ENCODE measurements around the gene STH.

DNA sequence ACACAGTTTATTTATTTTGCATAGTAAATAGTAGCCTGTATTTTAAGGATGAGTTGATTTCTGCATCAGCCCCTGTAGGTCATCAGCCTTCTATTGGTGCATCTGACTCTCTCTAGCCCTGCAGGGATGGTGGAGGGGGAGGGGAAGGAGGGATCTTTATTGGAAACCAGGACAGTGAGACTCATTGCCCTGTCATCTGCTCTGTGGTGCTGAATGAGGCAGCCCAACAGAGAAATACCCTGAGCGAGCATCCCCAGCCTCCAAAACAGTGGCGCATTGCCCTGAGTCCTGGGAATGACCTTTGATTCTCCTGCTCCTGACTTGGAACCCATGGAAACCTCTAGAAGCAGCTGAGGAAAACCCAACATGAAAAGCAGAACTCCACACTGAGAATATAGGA lies 45.5 kb upstream of the STH start:
- TF ChIP-seq, protein P1, sequence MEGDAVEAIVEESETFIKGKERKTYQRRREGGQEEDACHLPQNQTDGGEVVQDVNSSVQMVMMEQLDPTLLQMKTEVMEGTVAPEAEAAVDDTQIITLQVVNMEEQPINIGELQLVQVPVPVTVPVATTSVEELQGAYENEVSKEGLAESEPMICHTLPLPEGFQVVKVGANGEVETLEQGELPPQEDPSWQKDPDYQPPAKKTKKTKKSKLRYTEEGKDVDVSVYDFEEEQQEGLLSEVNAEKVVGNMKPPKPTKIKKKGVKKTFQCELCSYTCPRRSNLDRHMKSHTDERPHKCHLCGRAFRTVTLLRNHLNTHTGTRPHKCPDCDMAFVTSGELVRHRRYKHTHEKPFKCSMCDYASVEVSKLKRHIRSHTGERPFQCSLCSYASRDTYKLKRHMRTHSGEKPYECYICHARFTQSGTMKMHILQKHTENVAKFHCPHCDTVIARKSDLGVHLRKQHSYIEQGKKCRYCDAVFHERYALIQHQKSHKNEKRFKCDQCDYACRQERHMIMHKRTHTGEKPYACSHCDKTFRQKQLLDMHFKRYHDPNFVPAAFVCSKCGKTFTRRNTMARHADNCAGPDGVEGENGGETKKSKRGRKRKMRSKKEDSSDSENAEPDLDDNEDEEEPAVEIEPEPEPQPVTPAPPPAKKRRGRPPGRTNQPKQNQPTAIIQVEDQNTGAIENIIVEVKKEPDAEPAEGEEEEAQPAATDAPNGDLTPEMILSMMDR (IDR thresholded peaks at IDR 0.05 in 8 of 11, conservative IDR thresholded peaks at IDR 0.05 in 3 of 11), result no peak
- no peak for TF ChIP-seq POLR2A (IDR thresholded peaks at IDR 0.05)
